HEK293T (cell line): ENCODE results near the gene CTNNA2.

ENCODE experiments used
- CTCF ChIA-PET: fragments of 350-600 bp; formaldehyde crosslinking; extraction: SDS; loops from one replicate; lab custom pipeline; 2021; ENCODE audit warnings: antibody characterized with exemption, inconsistent platforms; lab: Yijun Ruan, JAX
- POLR2A ChIA-PET: fragments of 350-600 bp; formaldehyde crosslinking; extraction: SDS; loops from one replicate; lab custom pipeline; 2020; ENCODE audit warnings: antibody characterized with exemption, inconsistent platforms; lab: Yijun Ruan, JAX
- DNase-seq: peaks from one replicate; pipeline ENCODE4 v3.0.0; 2012; ENCODE audit warnings: mixed read lengths; ENCODE audit errors: extremely low spot score
- ARNT ChIP-seq: fragments of 450-650 bp; IDR thresholded peaks from 2 replicates; pipeline ENCODE4 v1.6.1; 2017; ENCODE audit warnings: mild to moderate bottlenecking
- BHLHE40 ChIP-seq: fragments of 450-650 bp; IDR thresholded peaks from 2 replicates; pipeline ENCODE4 v1.6.1; 2016; ENCODE audit warnings: mild to moderate bottlenecking, moderate library complexity, borderline replicate concordance
- CTBP1 ChIP-seq: fragments of 450-650 bp; IDR thresholded peaks from 2 replicates; pipeline ENCODE4 v1.6.1; 2016; ENCODE audit warnings: borderline replicate concordance
- ELF4 ChIP-seq: fragments of 450-650 bp; IDR thresholded peaks from 2 replicates; pipeline ENCODE4 v1.6.1; 2017; ENCODE audit warnings: antibody characterized with exemption
- FOXA1 ChIP-seq: fragments of 450-650 bp; IDR thresholded peaks from 2 replicates; pipeline ENCODE4 v1.6.1; 2016; ENCODE audit warnings: mild to moderate bottlenecking
- FOXK2 ChIP-seq: fragments of 450-650 bp; IDR thresholded peaks from 2 replicates; pipeline ENCODE4 v1.6.1; 2016; ENCODE audit warnings: mild to moderate bottlenecking
- FOXM1 ChIP-seq: fragments of 450-650 bp; IDR thresholded peaks from 2 replicates; pipeline ENCODE4 v1.6.1; 2017; ENCODE audit warnings: mild to moderate bottlenecking, borderline replicate concordance
- HDGF ChIP-seq: fragments of 450-650 bp; IDR thresholded peaks from 2 replicates; pipeline ENCODE4 v1.6.1; 2017; ENCODE audit warnings: antibody characterized with exemption, borderline replicate concordance
- L3MBTL2 ChIP-seq: fragments of 450-650 bp; conservative IDR thresholded peaks from 2 replicates; pipeline ENCODE4 v1.6.1; 2016; ENCODE audit warnings: mild to moderate bottlenecking
- LEF1 ChIP-seq: fragments of 450-650 bp; IDR thresholded peaks from 2 replicates; pipeline ENCODE4 v1.6.1; 2017; ENCODE audit warnings: mild to moderate bottlenecking, borderline replicate concordance
- NFRKB ChIP-seq: fragments of 450-650 bp; IDR thresholded peaks from 2 replicates; pipeline ENCODE4 v1.6.1; 2016; ENCODE audit warnings: mild to moderate bottlenecking, moderate library complexity
- SP1 ChIP-seq: fragments of 450-650 bp; IDR thresholded peaks from 2 replicates; pipeline ENCODE4 v1.6.1; 2017
- SUZ12 ChIP-seq: fragments of 450-650 bp; IDR thresholded peaks from 2 replicates; pipeline ENCODE4 v1.6.1; 2016; ENCODE audit warnings: mild to moderate bottlenecking
- TARDBP ChIP-seq: fragments of 450-650 bp; IDR thresholded peaks from 2 replicates; pipeline ENCODE4 v1.6.1; 2016
- ZNF384 ChIP-seq: fragments of 450-650 bp; IDR thresholded peaks from 2 replicates; pipeline ENCODE4 v1.6.1; 2016
- TF ChIP-seq, protein P1 (sequence below): fragments of 450-650 bp; IDR thresholded peaks from 2 replicates; pipeline ENCODE4 v1.6.1; 2016

The CTNNA2 gene

DNA sequence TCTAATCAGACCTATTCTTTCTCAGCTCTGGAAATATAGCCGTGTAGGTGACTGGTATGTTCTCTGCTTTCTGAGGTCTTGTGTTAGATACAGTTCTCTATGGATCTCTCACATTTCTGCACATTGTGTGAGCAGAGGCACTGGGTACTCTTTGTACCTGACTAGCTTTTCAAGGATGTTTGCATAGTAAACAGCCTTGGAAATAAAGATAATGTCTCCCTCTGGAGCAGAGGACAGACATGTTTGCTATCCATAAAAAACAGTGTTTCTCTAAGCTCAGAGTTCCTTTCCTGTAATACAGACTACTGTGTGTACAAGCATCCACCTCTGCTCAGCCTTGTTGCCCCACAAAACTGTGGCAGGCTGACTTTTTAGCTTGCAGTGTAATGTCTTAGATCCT is 279.2 kb downstream of the CTNNA2 start:
- ChIA-PET POLR2A (no interaction called here), CTCF (no interaction called here)
- TF ChIP-seq FOXK2 (no peak), FOXA1 (no peak), BHLHE40 (no peak), L3MBTL2 (no peak), TARDBP (no peak), ARNT (no peak), ZNF384 (no peak), ELF4 (no peak), CTBP1 (no peak), LEF1 (no peak), FOXM1 (no peak), NFRKB (no peak), HDGF (no peak), SP1 (no peak), SUZ12 (no peak)
- TF ChIP-seq, protein P1, sequence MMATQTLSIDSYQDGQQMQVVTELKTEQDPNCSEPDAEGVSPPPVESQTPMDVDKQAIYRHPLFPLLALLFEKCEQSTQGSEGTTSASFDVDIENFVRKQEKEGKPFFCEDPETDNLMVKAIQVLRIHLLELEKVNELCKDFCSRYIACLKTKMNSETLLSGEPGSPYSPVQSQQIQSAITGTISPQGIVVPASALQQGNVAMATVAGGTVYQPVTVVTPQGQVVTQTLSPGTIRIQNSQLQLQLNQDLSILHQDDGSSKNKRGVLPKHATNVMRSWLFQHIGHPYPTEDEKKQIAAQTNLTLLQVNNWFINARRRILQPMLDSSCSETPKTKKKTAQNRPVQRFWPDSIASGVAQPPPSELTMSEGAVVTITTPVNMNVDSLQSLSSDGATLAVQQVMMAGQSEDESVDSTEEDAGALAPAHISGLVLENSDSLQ, result no peak
- no peak for DNase-seq

DNA sequence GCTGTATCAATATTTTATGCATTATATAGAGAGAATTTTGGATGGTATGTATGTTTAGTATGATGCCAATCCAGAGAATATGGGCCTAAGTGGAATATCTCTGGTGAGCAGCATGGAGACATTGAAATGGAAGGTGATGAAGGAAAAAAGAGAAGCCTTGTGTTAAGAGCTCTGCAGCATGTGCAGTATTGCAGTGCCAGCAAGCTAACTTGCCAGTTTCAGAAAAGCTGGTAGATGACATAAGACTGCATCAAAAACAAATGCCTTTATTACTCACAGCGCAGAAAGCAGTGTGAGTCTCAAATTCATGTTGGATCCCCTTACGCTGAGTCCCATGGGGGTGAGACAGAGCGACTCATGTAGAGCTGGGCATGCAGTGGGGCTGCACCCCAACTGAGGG is 280.2 kb downstream of the CTNNA2 start:
- POLR2A ChIA-PET, result no interaction called here
- no peak for DNase-seq
- no peak for TF ChIP-seq L3MBTL2
- CTCF ChIA-PET, result interaction anchor here (0.6 kb wide), 1 partner anchor 16 kb away, joined by 3 read pairs; no protein-coding TSS in a partner anchor

DNA sequence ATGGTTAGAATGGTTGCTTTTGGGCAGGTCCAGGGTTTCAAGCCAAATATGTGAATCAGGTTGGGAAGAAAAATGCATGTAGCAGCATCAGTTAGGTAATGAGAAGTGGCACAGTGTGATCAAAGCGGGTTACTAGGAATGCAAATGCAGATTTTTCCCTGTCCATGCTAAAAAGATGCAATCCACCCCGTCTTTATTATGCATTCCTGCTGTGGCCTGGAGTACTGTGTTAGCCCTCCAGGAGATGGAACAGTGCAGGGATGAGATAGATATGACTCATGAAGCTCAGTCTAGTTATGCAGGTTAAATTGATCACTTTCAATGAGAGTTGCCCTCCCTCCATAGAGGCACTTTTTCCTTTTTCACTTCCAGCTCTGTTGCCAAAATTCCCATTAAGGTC is 283.8 kb downstream of the CTNNA2 start:
- POLR2A ChIA-PET, result no interaction called here
- no peak for TF ChIP-seq L3MBTL2
- no peak for TF ChIP-seq BHLHE40
- TF ChIP-seq NFRKB, result no peak
- no peak for TF ChIP-seq ARNT
- TF ChIP-seq, protein P1, result no peak
- no peak for TF ChIP-seq TARDBP
- TF ChIP-seq HDGF, result no peak
- TF ChIP-seq LEF1, result no peak
- no peak for TF ChIP-seq CTBP1
- TF ChIP-seq ZNF384, result no peak
- no peak for TF ChIP-seq FOXA1
- TF ChIP-seq SP1, result no peak
- TF ChIP-seq ELF4, result no peak
- TF ChIP-seq FOXM1, result no peak
- no peak for TF ChIP-seq SUZ12
- no peak for TF ChIP-seq FOXK2
- CTCF ChIA-PET, result no interaction called here
- DNase-seq, result no peak

DNA sequence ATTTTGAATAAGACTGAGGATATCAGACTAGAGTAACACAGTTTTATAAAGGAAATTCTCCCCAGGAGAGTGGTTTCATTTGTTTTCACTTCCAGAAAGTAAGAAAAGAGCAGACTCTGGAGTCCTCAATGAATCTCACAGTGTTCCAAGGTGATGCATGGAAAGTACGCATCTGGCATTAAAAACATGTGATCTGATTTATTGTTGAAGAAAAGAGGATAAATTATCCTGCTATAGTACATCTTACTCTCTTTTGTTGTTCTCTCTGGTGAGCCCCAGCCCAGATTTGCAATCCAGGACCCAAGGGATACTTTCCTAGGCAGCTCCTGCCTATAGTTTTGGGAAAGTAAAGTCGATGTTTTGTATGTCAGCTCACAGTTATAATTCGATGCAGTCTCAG is 285.9 kb downstream of the CTNNA2 start:
- TF ChIP-seq FOXK2, result no peak
- no peak for TF ChIP-seq FOXM1
- TF ChIP-seq FOXA1, result no peak
- no peak for TF ChIP-seq SP1
- no peak for TF ChIP-seq SUZ12
- no peak for TF ChIP-seq ELF4
- DNase-seq, result no peak
- ChIA-PET CTCF (no interaction called here), POLR2A (no interaction called here)

DNA sequence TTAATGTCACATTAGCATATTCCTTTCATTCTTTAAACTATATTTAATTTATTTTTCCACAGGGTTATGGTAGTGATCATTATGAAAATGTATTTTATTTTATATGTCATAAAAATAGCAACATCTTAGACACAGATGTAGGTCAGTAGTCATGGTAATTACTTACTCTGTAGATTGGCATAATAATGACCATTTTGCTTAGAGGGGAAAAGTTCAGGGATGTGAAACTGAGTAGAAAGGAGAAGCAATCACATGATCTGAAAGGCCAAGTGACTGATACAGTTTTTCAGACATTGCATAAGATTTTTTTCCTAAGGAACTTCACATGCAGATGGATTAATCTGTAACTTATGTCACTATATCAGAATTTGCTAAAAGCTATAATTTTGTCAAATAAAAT is 286.9 kb downstream of the CTNNA2 start:
- ChIA-PET POLR2A (no interaction called here), CTCF (no interaction called here)
- TF ChIP-seq LEF1 (no peak), CTBP1 (no peak), ARNT (no peak), ZNF384 (no peak), TARDBP (no peak)
- DNase-seq, result no peak

DNA sequence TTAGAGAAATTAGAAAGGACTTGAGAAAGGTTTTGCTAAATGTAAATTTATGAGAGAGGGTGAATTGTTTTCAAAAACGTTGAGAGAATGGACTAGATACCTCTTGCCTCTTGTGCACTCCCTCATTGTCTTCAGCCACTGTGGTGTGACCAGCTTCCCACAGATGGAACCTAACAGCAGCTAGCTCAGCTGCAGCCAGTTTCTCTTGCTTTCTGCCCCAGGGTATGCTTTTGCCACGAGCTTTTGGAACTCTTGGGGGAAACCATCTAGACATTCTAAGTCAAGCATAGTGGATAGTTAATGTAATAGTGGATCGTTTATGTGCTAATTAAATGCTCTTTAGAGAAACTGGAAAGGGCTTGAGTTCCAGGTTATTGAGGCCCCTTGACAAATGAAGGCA is 288.2 kb downstream of the CTNNA2 start:
- ChIA-PET POLR2A (no interaction called here), CTCF (no interaction called here)
- DNase-seq, result no peak
- TF ChIP-seq ARNT (no peak), TARDBP (no peak), ZNF384 (no peak), SP1 (no peak), LEF1 (no peak), FOXA1 (no peak), ELF4 (no peak), BHLHE40 (no peak), SUZ12 (no peak), FOXM1 (no peak), NFRKB (no peak), CTBP1 (no peak), L3MBTL2 (no peak), FOXK2 (no peak)
- TF ChIP-seq, protein P1, result no peak

DNA sequence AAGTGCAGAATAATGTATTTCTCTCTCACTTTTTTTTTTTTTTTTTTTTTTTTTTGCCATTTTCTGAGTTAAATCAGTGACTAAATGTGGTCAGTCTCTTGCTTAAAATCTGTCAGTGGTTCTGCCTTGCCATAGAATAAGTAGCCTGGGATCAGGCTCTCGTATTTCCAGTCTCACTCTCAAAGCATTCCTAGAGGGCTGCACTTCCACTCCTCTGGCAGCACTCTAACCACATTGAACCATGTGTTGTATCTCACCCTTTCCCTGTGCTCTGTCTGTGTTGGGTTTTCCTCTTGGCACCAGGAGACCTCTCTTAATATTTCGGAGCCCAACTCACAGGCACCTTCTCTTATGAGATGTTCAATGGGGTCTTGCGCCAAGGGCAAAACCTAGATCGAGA is 304.4 kb downstream of the CTNNA2 start:
- no peak for TF ChIP-seq BHLHE40
- no peak for TF ChIP-seq CTBP1
- no peak for TF ChIP-seq SUZ12
- no peak for TF ChIP-seq SP1
- no peak for TF ChIP-seq FOXM1
- TF ChIP-seq TARDBP, result no peak
- no peak for TF ChIP-seq FOXA1
- TF ChIP-seq, protein P1, result no peak
- TF ChIP-seq ARNT, result no peak
- TF ChIP-seq FOXK2, result no peak
- TF ChIP-seq L3MBTL2, result no peak
- no peak for TF ChIP-seq LEF1
- TF ChIP-seq ELF4, result no peak
- no peak for TF ChIP-seq NFRKB
- no peak for TF ChIP-seq HDGF
- no peak for TF ChIP-seq ZNF384
- POLR2A ChIA-PET, result no interaction called here
- no peak for DNase-seq
- CTCF ChIA-PET, result no interaction called here
